NB4 (cell line): ENCODE results near the gene GFER.

Experiments used
- POLR2A ChIP-seq: IDR thresholded peaks from 2 replicates; pipeline ENCODE4 v1.6.1; 2011; ENCODE audit warnings: mild to moderate bottlenecking; ENCODE audit not compliant: insufficient read length; ENCODE audit errors: extremely low read depth
- TF ChIP-seq, protein P1 (sequence below): IDR thresholded peaks from one replicate; pipeline ENCODE4 v1.5.1; 2012; ENCODE audit warnings: low read depth, low read length

DNA sequence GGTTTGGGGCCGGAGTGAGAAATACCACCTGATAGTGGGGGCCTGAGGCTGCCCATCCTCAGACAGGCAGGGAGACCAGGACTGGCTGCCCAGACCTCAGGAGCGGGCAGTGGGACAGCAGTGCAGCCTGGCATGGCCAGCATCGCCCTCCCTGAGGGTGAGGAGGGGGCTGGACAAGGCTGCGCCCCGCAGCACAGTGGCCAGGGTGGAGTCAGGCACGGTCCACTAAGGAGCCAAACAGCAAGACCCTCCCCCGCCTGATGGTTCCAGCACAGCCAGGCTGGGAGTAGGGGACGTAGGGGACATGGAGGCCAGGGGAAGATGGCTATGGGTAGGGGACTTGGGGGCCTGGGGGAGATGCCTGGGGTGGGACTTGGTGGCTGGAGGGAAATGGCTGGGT is 22.3 kb downstream of the GFER start:
- no peak for TF ChIP-seq POLR2A
- TF ChIP-seq, protein P1, sequence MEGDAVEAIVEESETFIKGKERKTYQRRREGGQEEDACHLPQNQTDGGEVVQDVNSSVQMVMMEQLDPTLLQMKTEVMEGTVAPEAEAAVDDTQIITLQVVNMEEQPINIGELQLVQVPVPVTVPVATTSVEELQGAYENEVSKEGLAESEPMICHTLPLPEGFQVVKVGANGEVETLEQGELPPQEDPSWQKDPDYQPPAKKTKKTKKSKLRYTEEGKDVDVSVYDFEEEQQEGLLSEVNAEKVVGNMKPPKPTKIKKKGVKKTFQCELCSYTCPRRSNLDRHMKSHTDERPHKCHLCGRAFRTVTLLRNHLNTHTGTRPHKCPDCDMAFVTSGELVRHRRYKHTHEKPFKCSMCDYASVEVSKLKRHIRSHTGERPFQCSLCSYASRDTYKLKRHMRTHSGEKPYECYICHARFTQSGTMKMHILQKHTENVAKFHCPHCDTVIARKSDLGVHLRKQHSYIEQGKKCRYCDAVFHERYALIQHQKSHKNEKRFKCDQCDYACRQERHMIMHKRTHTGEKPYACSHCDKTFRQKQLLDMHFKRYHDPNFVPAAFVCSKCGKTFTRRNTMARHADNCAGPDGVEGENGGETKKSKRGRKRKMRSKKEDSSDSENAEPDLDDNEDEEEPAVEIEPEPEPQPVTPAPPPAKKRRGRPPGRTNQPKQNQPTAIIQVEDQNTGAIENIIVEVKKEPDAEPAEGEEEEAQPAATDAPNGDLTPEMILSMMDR: no peak
